GM12875 (cell line): Measurements from ENCODE around the gene LKAAEAR1.
"Not testable (repeated sequence)": the region's sequence is repeated elsewhere in the genome, so short reads cannot be mapped to it uniquely, and the experiment has no call there.

Experiments used
- H3K4me3 ChIP-seq: one replicate; pipeline ENCODE4 v1.5.1; 2011; ENCODE audit warnings: low read depth, low read length, control low read depth
- CTCF ChIP-seq: IDR thresholded peaks from 2 replicates; pipeline ENCODE4 v1.5.1; 2011; ENCODE audit warnings: low read depth, mild to moderate bottlenecking, control low read depth, inconsistent platforms, low read length, moderate library complexity, borderline replicate concordance; ENCODE audit not compliant: insufficient read depth

Gene LKAAEAR1

DNA sequence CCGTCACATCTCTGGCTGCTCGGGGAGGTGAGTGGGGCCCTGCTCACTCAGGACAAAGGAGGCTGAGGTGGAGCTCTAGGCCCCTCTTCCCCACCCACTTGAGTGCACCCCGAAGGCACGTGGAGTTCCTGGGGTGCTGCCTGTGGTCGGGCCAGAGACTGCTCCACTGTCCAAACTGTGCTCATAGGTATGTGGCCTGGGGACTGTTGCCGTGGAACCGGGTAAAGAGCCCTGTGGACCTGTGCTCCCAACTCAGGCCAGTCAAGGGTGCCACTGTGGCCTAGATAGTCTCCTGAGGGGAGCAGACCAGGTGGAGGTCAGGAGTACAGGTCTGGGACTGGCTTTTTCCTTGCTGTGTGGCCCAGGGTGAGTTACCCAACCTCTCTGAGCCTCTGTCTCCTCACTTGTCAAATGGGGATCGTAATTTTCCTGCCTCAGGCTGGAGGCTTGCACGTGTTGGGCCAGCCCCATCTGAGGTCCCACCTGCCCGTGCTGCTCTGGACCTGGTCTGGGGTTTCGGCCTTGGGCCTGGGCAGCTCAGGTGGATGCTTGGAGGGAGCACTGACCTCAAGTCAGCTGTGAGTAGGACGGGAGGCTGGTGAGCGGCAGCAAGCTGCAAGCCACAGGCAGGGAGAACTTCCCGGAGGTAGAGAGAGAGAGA is 35.6 kb upstream of the LKAAEAR1 start:
- H3K4me3 ChIP-seq, result no peak overlapping the region
- no peak for TF ChIP-seq CTCF

- no peak overlapping the region for H3K4me3 ChIP-seq
- no peak for TF ChIP-seq CTCF
These were observed 35.1 kb upstream of the LKAAEAR1 start for GRCh38 chr20:64119301-64119680.

DNA sequence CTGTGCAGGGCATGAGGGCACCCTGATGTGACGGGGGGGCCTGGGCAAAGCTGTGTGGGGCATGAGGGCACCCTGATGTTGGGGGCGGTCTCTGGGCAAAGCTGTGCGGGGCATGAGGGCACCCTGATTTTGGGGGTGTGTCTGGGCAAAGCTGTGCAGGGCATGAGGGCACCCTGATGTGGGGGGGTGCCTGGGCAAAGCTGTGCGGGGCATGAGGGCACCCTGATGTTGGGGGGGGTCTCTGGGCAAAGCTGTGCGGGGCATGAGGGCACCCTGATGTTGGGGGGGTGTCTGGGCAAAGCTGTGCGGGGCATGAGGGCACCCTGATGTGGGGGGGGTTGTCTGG is 33.2 kb upstream of the LKAAEAR1 start:
- H3K4me3 ChIP-seq, result not testable (repeated sequence)

DNA sequence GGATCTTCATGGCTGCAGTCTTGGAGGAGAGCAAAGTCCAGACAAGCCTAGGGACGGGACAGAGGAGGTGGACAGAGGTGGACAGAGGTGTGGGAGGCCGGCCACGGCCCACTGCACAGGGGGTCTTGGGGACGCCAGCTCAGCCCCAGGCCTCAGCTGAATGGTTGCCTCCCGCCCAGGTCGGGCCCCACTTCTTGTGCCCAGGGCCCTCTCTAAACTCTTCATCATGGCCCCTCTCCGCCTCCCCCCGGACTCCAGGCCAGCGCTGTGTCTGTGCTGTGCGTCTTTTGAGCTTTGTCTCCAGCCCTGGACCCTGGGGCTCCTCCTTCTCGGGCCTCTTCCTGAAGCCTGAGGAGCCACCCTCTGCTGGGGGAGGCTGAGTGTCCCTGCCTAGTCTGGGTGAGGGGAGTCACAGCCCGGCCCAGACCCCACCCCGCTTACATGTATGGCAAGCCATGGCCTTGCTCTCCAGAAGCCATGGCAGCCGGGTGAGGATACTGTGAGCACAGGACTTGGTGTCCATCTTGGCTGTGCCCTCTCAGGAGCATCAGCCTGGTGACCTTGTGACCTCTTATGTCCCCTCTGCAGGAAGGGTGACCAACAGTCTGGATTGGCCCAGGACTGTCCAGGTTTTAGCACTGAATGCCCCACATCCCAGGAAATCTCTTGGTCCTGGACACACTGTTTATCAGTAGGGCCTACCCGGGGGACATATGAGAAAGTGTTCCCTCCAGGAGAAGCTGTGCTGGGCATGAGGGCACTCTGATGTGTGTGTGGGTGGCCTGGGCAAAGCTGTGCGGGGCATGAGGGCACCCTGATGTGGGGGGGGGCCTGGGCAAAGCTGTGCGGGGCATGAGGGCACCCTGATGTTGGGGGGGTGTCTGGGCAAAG is 32.6 kb upstream of the LKAAEAR1 start:
- no peak overlapping the region for H3K4me3 ChIP-seq
- TF ChIP-seq CTCF, result no peak

DNA sequence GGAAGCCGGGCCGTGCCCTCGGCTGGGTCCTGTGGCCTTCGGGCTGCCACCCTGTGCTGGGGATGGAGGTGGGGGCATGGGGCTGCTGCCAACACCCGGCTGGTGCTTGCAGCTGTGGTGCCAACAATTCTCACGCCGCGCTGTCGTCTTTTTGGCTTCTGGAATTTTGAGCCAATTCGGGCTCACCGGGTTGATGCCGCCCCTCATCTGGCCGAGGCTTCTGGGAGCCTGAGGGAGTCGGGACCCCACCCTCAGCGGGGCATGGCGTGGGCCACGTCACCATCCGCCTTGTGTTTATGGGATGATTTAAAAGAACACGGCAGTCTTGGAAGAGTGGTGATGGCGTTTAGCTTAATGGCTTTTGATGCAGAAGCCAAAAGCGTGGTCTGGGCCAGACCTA is 31.8 kb upstream of the LKAAEAR1 start:
- TF ChIP-seq CTCF, result no peak
- H3K4me3 ChIP-seq, result no peak overlapping the region

DNA sequence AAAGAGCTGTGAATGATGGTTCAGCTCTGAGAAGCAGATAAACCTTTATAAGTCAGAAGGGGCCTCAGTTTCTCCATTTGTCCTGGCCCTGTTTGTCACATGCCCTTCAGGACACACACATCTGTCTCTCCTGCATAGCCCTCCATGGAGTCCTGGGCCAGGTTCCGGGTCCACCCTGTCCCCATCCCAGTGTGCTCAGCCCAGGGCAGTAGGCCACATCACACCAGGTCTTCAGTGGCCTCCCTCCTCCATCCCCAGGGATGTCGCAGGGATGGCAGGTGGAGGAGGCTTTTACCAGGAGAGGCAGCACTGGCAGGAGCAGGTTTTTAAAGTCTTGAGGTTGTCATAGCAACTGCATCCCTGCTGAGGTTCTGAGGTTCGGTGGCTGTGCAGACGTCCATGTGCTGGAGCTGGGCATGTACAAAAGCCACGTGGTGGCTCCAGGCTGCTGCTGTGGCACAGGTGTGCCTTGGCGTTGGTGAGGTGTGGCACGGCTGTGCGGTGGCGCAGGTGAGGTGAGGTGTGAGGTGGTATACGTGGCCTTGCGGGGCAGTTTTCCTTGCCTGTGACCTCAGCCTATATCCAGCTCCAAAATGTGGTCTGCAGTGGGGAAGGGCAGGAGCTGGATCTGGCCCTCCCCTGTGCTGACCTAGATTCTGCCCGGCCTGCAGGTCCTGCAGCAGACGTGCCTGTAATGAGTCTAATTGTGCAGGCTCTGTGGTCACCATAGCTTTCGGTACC is 31.1 kb upstream of the LKAAEAR1 start:
- TF ChIP-seq CTCF, result no peak
- no peak overlapping the region for H3K4me3 ChIP-seq

DNA sequence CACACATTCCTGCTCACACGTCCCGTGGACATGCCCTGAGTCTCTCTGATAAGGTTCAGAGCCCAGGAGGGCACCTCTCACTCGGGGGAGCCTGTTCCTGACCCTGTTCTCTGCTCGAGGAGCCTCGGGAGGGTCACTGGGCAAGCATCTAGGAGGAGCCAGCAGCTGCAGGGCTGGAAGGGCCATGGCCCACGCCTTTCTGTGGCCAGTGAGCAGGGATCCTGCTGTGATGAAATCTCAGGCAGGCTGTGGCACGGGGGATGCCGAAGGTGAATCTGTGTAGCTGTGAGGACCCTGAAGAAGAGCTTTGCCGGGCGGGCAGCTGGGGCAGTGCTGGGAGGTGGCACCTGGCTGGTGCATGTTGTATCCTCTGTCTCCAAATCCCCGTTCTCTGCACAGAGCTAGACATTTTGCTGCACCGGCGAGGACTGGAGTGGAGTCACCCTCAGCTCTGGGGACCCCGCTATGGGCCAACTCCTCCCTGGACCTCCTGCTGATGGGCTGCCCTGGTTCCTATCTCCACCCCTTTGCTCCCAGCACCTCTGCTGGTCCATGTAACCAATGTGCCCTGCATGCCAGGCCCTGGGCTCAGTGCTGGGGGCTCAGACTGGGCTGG is 30.3 kb upstream of the LKAAEAR1 start:
- H3K4me3 ChIP-seq, result no peak overlapping the region
- no peak for TF ChIP-seq CTCF
